Astrocyte of the hippocampus (primary cell): ENCODE results near the gene SBNO2.
"Not testable (repeated sequence)": the region's sequence is repeated elsewhere in the genome, so short reads cannot be mapped to it uniquely, and the experiment has no call there.

Source experiments
- DNase-seq: peaks from one replicate; pipeline ENCODE4 v3.0.0; 2011; ENCODE audit warnings: low read depth, low spot score

SBNO2 gene

DNA sequence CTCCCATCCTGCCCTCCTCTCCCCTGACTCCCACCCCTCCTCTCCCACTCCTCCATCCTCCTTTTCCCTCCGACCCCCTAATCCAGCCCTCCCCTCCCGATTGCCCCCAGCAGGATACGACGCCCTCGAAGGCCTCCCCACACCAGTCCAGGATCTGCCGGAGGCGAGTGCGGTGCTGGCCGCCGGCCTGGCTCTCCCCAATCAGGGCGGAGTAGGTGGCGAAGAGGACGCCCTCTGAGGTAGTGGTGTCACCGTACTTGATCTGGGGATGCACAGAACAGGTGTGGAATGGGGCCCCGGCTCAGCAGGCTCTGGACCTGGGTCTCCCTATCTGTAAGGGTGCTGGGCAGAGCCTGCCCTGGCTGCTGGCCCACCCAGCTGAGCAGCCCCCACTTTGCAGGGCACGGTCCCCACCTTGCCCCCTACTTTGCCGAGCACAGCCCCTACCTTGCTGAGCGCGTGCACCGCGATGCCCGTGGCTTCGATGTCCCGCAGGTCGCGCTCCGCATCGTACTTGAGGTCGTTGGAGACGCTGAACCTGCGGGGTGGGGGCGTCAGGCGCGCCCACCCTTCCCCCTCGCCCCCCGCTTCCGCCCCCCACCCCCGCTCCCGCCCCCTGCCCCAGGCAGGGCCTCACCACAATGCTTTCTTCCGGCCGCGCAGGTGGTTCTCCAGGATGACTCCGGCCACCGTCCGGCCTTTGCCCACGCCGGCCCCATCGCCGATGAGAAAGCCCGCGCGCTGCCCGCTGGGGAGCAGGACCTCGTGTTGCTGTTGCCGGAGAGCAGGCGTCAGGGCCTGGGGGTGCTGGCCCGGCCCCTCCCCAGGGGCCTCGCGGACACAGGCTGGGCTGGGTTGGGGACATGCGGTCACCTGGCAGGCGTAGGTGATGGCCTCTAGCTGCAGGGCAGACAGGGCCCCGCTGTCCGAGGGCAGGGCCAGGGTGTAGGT, 51.8 kb downstream of the SBNO2 start:
- DNase-seq: no peak

GRCh38 chr19:1121395-1121794, 52.7 kb downstream of the SBNO2 start:
- no peak for DNase-seq

DNA sequence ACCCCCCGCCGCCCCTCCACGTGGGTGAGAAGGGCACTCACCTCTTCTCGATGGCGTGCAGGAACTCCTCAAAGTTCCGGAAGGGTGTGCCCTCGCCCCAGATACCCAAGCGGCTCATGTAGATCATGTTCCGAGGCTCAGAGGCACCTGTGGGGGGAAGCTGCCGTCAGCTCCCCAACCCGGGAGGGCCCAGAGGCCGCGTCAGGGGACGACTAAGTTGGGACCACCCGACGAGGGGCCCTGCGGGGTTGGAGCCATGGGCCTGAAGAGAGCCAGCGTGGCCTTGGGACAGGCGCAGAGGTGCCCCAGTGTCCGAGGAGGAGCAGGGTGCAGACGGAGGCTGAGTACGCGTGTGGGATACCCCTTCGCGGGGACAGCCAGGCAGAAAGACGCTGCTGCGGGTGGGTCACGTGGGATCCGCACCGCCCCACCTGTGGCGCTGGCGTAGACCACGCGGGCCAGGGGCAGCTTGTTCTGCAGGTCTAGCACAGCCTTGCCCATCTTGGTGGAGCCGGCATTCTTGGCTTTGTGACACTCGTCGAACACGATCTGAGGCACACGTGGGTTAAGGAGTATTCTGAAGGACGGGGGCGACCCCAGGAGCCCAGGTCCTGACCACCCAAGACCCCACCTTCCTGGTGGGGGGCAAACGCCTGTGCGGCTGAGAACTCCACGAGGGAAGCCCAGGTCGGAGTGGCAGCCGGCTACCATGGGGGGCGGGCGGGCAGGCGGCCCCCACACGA, 54.4 kb downstream of the SBNO2 start:
- no peak for DNase-seq

GRCh38 chr19:1118999-1119398, 55.1 kb downstream of the SBNO2 start:
- no peak for DNase-seq

GRCh38 chr19:1117654-1118053, 56.4 kb downstream of the SBNO2 start:
- no peak for DNase-seq

DNA sequence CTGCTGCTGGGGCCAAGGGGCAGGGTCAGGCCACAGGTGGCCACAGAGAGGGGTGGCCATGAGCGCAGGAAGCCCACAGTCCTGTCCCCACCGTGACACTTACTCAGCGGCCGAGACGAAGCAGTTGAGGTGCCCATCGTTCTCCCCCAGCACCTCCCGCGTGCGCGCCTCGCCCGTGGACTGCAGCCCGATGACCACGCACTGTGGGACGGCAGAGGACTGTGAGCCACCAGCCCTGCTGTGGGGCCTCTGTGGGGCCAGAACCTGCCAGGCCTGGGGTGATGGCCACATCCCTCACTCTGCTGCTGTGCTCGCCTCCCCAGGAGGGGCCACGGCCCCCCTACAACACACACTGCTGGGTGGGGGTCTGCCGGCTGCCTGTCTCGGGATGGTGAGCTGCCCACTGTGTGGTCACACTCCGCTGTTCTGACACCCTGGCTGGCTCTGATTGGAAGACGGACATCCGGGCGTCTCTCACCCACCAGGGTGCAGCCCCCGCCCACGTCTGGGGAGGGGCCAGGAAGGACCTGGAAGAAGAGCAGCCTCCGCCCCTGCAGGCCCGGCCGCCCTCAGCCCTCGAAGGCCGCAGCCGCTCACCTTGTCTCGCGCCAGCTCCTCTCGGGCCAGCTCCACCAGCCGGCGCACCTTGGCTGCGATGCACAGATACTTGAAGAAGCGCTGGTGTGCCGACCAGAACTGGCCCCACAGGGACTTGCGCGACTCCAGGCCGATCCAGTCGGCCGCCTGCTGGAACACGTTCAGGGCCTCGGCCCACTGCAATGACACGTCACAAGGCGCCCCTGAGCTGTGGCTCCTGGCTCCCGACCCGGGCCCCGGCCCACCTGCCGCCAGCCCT, 57.1 kb downstream of the SBNO2 start:
- DNase-seq: no peak

DNA sequence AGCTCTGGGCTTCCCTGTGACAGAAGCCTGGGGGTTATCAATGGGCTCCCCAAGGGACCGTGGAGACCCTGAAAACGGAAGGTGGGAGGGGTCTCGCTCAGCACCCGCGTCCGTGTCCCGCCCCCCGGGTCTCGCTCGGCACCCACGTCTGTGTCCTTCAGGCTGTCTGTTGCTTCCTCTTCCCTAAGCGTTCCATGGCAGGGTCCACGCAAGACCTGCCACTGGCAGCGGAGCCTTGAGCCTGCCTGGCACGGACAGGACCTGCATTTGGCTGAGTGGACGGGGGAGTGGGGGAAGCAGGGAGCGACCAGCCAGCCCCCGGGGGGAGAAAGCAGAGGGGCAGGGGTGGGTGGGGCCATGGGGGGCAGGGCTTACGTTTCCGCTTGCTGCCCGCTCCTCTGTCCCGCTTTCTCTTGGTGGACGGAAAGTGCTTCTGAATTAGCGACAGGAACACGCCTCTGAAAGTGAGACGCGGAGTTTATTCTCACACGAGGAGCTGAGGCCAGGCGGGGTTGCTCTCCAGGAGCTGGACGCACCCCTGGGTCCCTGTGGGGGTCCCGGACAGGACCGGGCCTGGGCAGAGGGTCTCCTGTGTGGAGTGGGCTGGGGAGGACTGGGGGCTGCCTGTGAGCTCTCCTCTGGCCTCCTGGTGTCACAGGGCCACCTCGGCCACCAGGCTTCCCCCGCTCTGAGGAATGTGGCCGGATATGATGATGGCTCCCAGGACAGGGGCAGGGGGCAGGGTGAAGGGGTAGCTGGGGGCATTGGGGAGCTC, 58.2 kb downstream of the SBNO2 start:
- DNase-seq: no peak

GRCh38 chr19:1114728-1115127, 59.3 kb downstream of the SBNO2 start:
- DNase-seq: not testable (repeated sequence)

DNA sequence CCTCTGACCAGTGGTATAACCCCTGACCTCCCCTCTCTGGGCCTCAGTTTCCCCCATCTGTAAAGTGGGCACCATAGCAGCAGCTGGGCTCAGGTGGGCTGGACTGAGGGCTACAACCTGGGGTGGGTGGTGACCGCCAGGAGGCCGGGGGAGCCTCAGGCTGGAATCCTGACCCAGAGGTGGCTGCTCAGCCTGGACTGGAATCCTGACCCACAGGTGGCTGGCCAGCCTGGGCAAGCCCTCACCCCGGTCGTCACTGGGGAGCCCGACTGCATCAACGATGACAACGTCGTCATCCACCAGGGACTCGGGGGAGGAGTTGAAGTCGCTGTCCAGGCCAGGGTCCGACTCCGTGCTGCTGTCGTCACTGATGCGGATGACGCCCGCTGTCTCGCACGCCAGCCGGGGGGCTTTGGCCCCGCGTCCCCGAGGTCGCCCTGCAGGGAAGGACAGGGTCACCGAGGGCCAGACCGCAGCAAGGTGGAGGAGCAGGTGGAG, 60.0 kb downstream of the SBNO2 start:
- DNase-seq: no peak

- peak; percentile 97 for DNase-seq
These were observed 60.8 kb downstream of the SBNO2 start for GRCh38 chr19:1113030-1113985.

DNA sequence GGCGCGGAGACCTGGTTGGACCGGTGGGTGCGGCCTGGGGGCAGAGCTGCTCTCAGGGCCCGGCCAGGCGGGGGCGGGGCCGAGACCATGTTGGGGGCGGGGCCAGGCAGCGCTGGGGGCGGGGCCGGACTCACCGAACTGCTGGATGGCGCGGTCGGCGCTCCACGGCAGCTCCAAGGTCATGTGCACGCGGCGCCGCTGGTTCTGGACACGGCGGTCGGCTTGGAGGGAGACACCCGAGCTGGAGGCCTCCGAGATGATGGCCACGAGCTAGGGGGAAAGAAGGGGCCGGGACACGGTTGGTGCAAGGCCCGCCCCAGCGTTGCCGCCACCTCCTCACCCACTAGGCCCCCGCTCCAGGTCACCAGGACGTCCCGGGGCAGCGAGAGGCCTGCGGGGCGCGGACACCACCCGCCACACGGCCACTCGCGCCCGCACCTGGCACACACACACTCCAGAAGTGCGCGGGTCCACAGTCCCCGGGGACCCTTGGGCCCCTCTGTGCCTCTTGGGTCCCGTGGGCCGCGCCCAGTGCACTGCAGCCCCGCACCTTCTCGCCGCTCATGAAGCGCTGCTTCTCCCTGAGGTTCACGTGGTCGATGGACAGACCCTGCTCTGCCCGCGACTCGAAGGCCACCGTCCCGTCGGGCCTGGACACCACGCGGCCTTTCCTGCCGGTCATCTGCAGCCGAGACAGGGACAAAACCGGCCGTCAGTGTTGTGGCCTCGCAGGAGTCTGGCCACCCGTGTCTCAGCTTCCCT, 61.6 kb downstream of the SBNO2 start:
- DNase-seq: no peak

DNA sequence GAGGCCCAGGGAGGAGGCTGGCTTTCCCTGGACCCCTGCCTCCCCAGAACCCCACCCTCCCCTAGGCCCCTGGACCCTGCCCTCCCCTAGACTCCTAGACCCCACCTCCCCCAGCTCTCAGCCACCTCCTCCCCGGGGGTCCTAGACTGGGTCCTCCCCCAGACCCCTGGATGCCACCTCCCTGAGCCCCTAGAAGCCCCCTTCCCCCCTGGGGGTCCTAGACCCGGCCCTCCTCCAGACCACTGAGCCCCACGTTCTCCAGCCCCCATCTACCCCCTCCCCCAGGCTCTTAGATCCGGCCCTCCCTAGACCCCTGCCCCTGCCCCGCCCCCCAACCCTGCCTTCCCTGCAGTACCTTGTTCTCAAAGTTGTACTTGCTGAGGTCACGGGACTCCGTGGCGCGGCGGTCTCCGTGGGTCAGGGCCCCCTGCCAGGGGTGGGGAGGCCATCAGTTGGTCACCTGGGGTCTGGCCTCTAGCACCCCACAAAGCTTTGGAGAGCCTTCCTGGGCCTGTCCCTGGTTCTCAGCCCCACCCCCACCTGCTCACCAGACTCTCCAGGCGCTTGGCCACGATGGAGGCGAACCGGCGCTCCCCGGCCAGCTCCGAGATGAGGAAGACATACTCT, 62.3 kb downstream of the SBNO2 start:
- DNase-seq: no peak

DNA sequence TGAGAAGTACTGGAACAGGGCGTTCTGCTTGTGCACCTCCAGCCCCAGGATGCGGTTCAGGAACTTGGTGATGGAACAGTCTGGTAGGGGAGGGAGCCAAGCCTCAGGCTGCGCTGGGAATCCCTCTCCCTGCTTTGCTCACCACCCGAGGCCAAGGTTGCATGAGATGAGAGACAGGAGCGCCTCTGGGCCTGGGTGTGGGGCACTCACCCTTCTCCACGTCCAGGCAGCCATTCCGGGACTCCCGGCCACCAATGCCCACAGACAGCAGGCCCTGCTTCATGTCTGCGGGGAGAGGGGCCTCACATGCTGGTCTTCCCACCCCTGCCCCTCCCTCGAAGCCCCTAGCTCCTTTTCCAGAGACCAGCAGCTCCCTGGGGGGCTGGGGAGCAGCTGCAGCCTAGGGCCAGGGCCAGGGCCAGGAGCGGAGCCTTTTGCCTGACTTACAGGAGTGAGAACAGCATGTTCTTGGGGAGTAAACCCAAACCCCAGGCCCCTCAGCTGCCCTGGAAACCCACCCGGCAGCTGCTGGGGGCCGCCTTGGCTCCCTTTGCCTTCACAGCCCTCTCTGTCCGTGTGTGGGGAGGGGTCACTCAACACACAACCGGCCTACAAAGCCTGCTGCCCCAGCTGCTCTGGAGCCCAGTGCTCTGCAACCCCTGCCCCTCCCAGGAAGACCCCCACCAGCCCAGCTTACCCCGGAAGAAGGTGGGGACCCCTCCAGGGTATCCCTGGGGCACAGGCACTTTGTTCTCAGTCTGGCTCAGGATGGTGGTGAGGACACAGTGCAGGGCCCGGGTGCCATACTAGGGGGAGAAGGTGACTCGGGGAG, 63.0 kb downstream of the SBNO2 start:
- DNase-seq: no peak

GRCh38 chr19:1109697-1110671, 64.1 kb downstream of the SBNO2 start:
- no peak for DNase-seq

DNA sequence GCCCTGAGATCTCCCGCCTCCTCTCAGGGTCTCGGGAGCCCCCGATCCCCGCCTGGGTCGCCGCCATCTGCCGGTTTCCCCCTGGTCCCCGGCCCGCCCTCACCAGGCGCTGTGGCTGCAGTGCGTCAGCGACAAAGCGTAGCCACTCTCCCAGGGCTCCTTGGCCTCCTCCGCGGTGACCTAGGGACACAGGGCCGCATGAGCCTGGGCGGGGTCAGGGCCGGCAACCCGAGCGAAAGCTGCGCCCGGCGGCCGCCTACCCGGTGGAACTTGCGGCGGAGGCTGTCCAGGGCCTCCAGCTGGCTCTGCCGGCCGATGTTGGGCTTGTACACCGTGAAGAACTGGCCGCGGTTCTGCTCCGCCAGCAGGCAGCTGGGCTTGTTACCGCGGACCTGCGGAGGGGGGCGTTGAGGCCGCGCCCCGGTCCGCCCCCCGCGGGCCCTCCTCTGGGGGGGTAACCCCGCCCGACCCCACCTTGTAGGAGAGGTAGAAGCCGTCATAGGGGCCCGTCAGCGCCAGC, 65.0 kb downstream of the SBNO2 start:
- DNase-seq: no peak
